Heart left ventricle (tissue), 16 donors: ENCODE measurements around the gene C4orf54. TPM values are rescaled to one million over a fixed set of nuclear protein-coding genes. Genes with fewer than 3 reads are reported as not detected.

Experiments
- ATAC-seq, 4 donors: fragments of 200-7000 bp; cut with Tn5 transposase; one replicate each; pipeline ENCODE4 v1.9.1; 2020 to 2022; ENCODE audit warnings: moderate library complexity in 4 of 4, mild to moderate bottlenecking in 3 of 4, moderate number of reproducible peaks in 1 of 4
- DNase-seq, 5 donors: peaks; one replicate each; pipeline ENCODE4 v3.0.0-alpha.2; 2020
- H3K27ac ChIP-seq, 12 donors: fragments of 200-600 bp; sonication (generic) in 4 of 12; one replicate each; pipeline versions ENCODE4 v1.5.0 to v1.8.0; 2016 to 2022; ENCODE audit warnings: mild to moderate bottlenecking in 2 of 12
- H3K27me3 ChIP-seq, 9 donors: fragments of 200-600 bp; sonication (generic) in 2 of 9; one replicate each; pipeline versions ENCODE4 v1.5.1 to v1.8.0; 2016 to 2022; ENCODE audit warnings: mild to moderate bottlenecking in 3 of 9
- H3K36me3 ChIP-seq, 9 donors: fragments of 200-600 bp; sonication (generic) in 2 of 9; one replicate each; pipeline versions ENCODE4 v1.5.0 to v1.8.0; 2018 to 2022; ENCODE audit warnings: mild to moderate bottlenecking in 2 of 9
- H3K4me1 ChIP-seq, 12 donors: fragments of 200-600 bp; sonication (generic) in 4 of 12; one replicate each; pipeline versions ENCODE4 v1.5.0 to v1.8.0; 2016 to 2022; ENCODE audit warnings: mild to moderate bottlenecking in 3 of 12
- H3K4me3 ChIP-seq, 12 donors: fragments of 200-600 bp; sonication (generic) in 4 of 12; one replicate each; pipeline versions ENCODE4 v1.5.0 to v1.8.0; 2017 to 2022; ENCODE audit warnings: mild to moderate bottlenecking in 9 of 12, moderate library complexity in 4 of 12
- H3K9me3 ChIP-seq, 12 donors: fragments of 200-600 bp; sonication (generic) in 4 of 12; one replicate each; pipeline versions ENCODE4 v1.5.0 to v1.8.0; 2016 to 2022; ENCODE audit warnings: mild to moderate bottlenecking in 1 of 12
- CTCF ChIP-seq, 12 donors: fragments of 200-600 bp; sonication (generic) in 4 of 12; IDR thresholded peaks; one replicate each; pipeline versions ENCODE4 v1.5.0 to v1.8.0; 2018 to 2022; ENCODE audit warnings: antibody characterized with exemption in 12 of 12, mild to moderate bottlenecking in 5 of 12
- POLR2A ChIP-seq, 2 donors: fragments of 450-650 bp; IDR thresholded peaks; one replicate each; pipeline ENCODE4 v1.6.1; 2017; ENCODE audit warnings: antibody characterized with exemption in 2 of 2, mild to moderate bottlenecking in 2 of 2, moderate library complexity in 2 of 2
- WGBS, 4 donors: extraction: QIAGEN DNeasy Blood & Tissue Kit in 2 of 4; methylation state at CpG; one replicate each; pipeline versions ENCODE4 v1.1.5 to v1.1.7; 2013 to 2018; 5-methylcytosine and 5-hydroxymethylcytosine counted together
- intact Hi-C, 10 donors: fragments of 100-400 bp; cut with DNase I; formaldehyde crosslinking; loops; one replicate each; pipeline versions ENCODE4 v1.11.1 to v1.14.2; 2022
- polyA plus RNA-seq, 2 donors: library from polyadenylated mRNA; stranded (reverse); fragments of 200-250 nt; gene quantifications; one replicate each; pipeline ENCODE4 v1.2.3, GENCODE V29; 2013
- total RNA-seq, 9 donors: library from RNA; depleted of rRNA in 2 of 9; stranded (reverse); fragments of >200 nt in 2 of 9; fragmentation: NEBNext Ultra II Directional in 3 of 9; extraction: Animal tissue kit (Norgen Biotek cat#: 25700) in 3 of 9; gene quantifications; one replicate each; pipeline versions ENCODE4 v1.1.0 to v1.2.4, GENCODE V29; 2016 to 2023
- donor health status: ischemic (EF 13 %, LVEDD 7.1; RV severe dilation, severe dysfunction).
- donor health status: healthy with polysubstance abuse.
- donor health status: DM: no; HTN: yes; CAD: no.
- donor health status: DM: no; HTN: no; CAD: no.
- donor health status: ischemic (EF 25% LVEDD 6.9; RV normal size, moderate dysfunction).
- donor health status: ischemic (EF 25% LVEDD 5.7; RV mildly dilated, moderate dysfunction).
- donor health status: healthy.
- donor health status: DM: yes; HTN: yes; CAD: no.
- donor health status: ischemic (EF 35%, LVEDD 5.7; RV mildly dilated, moderate dysfunction).
- donor health status: nonischemic (EF 11% LVEDD 7.7; RV severe dilation, severe dysfunction).
- donor health status: DM: yes; HTN: yes; CAD: no.
- donor health status: PGD.
- donor health status: ischemic (EF 29% LVEDD 5.4; RV normal size, mild dysfunction).
- donor health status: nonischemic (EF 23%, LVEDD 6.1; RV moderate dilation, normal function).

The C4orf54 gene
- total and polyA plus RNA-seq, 11 donors, result 0.60 to 112 (median 1.9) TPM

- Histone ChIP-seq H3K27me3 (no peaks in the 10 kb centered on the region), H3K36me3 (no peaks in the 10 kb centered on the region), H3K27ac (no peak overlapping the region), H3K4me3 (no peak overlapping the region), H3K4me1 (peaks cover 0 to 11% (median 2%) of the 10 kb centered on the region in 12 donors), H3K9me3 (peaks cover 0 to 1% (median 0%) of the 10 kb centered on the region in 12 donors)
- no peak for DNase-seq
- intact Hi-C loops, result loop anchor here in 1 of 10 donors (5.0 kb wide), 1 partner anchor 38 kb away; no protein-coding TSS in a partner anchor
- ATAC-seq, result no peak
- 34 to 72% (median 47%) methylated on average over 4 of the region's 4 CpGs for WGBS, 4 donors
- TF ChIP-seq CTCF (IDR thresholded peaks at IDR 0.05) (no peak), POLR2A (IDR thresholded peaks at IDR 0.05) (no peak)
Measured at GRCh38 chr4:99683895-99684294, 26.3 kb upstream of the C4orf54 start.

- peak in 1 of 4 donors; percentile 9 for ATAC-seq
- TF ChIP-seq POLR2A (IDR thresholded peaks at IDR 0.05), result no peak
- no peak for TF ChIP-seq CTCF (IDR thresholded peaks at IDR 0.05)
- Histone ChIP-seq H3K36me3 (no peaks in the 10 kb centered on the region), H3K4me3 (no peak overlapping the region), H3K4me1 (peaks cover 0 to 14% (median 4%) of the 10 kb centered on the region in 12 donors), H3K27ac (peak overlapping the region in 8 of 12 donors; percentile 5 to 65 (median 48)), H3K27me3 (no peaks in the 10 kb centered on the region), H3K9me3 (peaks cover 0 to 3% (median 0%) of the 10 kb centered on the region in 12 donors)
- intact Hi-C loops, result loop anchor here in 3 of 10 donors (5.0 to 10.0 kb wide), 3 partner anchors 42 to 115 kb away; partner anchors contain the start of gene TRMT10A (in 1 of the 3)
- WGBS, 4 donors, result 42 to 55% (median 51%) methylated on average over 1 of the region's 1 CpG
- no peak for DNase-seq
Measured at GRCh38 chr4:99679976-99680375, 22.3 kb upstream of the C4orf54 start.

- TF ChIP-seq CTCF (IDR thresholded peaks at IDR 0.05) (peak in 4 of 12 donors; percentile 5 to 28 (median 8)), POLR2A (IDR thresholded peaks at IDR 0.05) (no peak)
- peak overlapping the region in 8 of 12 donors; percentile 4 to 70 (median 54) for H3K27ac ChIP-seq
Measured at GRCh38 chr4:99679204-99679603, 21.6 kb upstream of the C4orf54 start.

GRCh38 chr4:99677161-99677560, 19.5 kb upstream of the C4orf54 start:
- TF ChIP-seq POLR2A (IDR thresholded peaks at IDR 0.05), result no peak
- no peak for TF ChIP-seq CTCF (IDR thresholded peaks at IDR 0.05)
- Histone ChIP-seq H3K36me3 (no peaks in the 10 kb centered on the region), H3K9me3 (peaks cover 0 to 24% (median 12%) of the 10 kb centered on the region in 12 donors), H3K27ac (no peak overlapping the region), H3K4me1 (peaks cover 0 to 14% (median 4%) of the 10 kb centered on the region in 12 donors), H3K4me3 (no peak overlapping the region), H3K27me3 (no peaks in the 10 kb centered on the region)
- no peak for DNase-seq
- intact Hi-C loops, result loop anchor here in 2 of 10 donors (10.0 kb wide), 2 partner anchors 52 to 112 kb away; partner anchors contain the start of gene TRMT10A (in 1 of the 2)
- no peak for ATAC-seq
- 79 to 97% (median 87%) methylated on average over 1 of the region's 1 CpG for WGBS, 4 donors

More at GRCh38 chr4:99679204-99679603, 21.6 kb upstream of the C4orf54 start:
- intact Hi-C loops, result loop anchor here in 2 of 10 donors (10.0 kb wide), 2 partner anchors 54 to 114 kb away; partner anchors contain the start of gene TRMT10A (in 1 of the 2)
- ATAC-seq (peak; percentile 85 to 98 (median 96)), DNase-seq (peak in 4 of 5 donors; percentile 50 to 77 (median 60))
- peaks cover 0 to 3% (median 0%) of the 10 kb centered on the region in 12 donors for H3K9me3 ChIP-seq
- 9 to 14% (median 13%) methylated on average over 4 of the region's 4 CpGs for WGBS, 4 donors
- H3K4me3 ChIP-seq, result no peak overlapping the region
- H3K27me3 ChIP-seq, result no peaks in the 10 kb centered on the region
- H3K36me3 ChIP-seq, result no peaks in the 10 kb centered on the region
- peaks cover 0 to 14% (median 4%) of the 10 kb centered on the region in 12 donors for H3K4me1 ChIP-seq
